GM12892 (cell line): ENCODE data around the gene GDF15.

Source experiments
- POLR2A ChIP-seq: IDR thresholded peaks from 2 replicates; pipeline ENCODE4 v1.6.1; 2011; ENCODE audit warnings: low read depth, low read length, control low read depth
- POLR2AphosphoS5 ChIP-seq: IDR thresholded peaks from 2 replicates; pipeline ENCODE4 v1.6.1; 2011; ENCODE audit warnings: low read depth, low read length, control low read depth

DNA sequence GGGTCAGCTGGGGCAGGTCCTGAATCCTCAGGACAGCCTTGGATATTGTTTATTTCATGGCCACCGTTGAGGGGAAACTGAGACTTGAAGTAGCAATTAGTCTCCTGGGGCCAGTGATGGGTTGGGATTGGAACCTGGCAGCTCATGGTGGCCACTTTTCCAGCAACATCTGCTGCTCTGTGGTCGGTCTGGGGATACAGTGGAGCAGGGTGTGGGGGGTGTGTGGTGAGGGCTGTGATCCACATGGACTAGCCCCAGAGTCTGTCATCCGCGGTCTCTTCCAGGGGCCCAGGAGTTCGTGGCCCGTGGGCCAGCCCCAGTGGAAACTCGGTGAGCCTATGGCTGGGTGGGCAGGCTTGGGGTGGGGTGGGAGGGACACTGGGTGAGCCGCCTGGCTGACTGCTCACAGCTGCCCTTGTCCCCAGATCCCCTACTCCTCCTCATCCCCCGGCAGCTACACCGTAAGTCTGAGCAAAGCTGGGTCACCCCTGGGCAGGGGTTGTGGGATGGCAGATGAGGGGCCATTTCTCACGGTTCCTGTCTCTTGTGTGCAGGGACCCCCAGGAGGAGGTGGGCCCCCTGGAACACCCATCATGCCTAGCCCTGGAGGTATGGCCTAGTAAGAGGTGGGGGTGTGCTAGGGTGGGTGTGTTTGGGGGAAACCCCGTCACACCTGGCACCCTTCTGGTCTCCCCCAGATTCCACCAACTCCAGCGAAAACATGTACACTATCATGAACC lies 46.5 kb downstream of the GDF15 start:
- TF ChIP-seq POLR2A (no peak), POLR2AphosphoS5 (no peak)
